T-helper 9 cell (primary cell): ENCODE measurements around the gene HFM1.
"Not testable (repeated sequence)": the region's sequence is repeated elsewhere in the genome, so short reads cannot be mapped to it uniquely, and the experiment has no call there.

ENCODE experiments used
- DNase-seq: peaks from one replicate; pipeline ENCODE4 v3.0.0-alpha.2; 2020
- total RNA-seq, 2 donors: gene quantifications; one replicate each; lab custom pipeline; 2026; lab: John Stamatoyannopoulos, UW

Gene HFM1, protein sequence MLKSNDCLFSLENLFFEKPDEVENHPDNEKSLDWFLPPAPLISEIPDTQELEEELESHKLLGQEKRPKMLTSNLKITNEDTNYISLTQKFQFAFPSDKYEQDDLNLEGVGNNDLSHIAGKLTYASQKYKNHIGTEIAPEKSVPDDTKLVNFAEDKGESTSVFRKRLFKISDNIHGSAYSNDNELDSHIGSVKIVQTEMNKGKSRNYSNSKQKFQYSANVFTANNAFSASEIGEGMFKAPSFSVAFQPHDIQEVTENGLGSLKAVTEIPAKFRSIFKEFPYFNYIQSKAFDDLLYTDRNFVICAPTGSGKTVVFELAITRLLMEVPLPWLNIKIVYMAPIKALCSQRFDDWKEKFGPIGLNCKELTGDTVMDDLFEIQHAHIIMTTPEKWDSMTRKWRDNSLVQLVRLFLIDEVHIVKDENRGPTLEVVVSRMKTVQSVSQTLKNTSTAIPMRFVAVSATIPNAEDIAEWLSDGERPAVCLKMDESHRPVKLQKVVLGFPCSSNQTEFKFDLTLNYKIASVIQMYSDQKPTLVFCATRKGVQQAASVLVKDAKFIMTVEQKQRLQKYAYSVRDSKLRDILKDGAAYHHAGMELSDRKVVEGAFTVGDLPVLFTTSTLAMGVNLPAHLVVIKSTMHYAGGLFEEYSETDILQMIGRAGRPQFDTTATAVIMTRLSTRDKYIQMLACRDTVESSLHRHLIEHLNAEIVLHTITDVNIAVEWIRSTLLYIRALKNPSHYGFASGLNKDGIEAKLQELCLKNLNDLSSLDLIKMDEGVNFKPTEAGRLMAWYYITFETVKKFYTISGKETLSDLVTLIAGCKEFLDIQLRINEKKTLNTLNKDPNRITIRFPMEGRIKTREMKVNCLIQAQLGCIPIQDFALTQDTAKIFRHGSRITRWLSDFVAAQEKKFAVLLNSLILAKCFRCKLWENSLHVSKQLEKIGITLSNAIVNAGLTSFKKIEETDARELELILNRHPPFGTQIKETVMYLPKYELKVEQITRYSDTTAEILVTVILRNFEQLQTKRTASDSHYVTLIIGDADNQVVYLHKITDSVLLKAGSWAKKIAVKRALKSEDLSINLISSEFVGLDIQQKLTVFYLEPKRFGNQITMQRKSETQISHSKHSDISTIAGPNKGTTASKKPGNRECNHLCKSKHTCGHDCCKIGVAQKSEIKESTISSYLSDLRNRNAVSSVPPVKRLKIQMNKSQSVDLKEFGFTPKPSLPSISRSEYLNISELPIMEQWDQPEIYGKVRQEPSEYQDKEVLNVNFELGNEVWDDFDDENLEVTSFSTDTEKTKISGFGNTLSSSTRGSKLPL (N-terminal part only)
- total RNA-seq: 0 to 0.07 reads per million in 2 donors

DNA sequence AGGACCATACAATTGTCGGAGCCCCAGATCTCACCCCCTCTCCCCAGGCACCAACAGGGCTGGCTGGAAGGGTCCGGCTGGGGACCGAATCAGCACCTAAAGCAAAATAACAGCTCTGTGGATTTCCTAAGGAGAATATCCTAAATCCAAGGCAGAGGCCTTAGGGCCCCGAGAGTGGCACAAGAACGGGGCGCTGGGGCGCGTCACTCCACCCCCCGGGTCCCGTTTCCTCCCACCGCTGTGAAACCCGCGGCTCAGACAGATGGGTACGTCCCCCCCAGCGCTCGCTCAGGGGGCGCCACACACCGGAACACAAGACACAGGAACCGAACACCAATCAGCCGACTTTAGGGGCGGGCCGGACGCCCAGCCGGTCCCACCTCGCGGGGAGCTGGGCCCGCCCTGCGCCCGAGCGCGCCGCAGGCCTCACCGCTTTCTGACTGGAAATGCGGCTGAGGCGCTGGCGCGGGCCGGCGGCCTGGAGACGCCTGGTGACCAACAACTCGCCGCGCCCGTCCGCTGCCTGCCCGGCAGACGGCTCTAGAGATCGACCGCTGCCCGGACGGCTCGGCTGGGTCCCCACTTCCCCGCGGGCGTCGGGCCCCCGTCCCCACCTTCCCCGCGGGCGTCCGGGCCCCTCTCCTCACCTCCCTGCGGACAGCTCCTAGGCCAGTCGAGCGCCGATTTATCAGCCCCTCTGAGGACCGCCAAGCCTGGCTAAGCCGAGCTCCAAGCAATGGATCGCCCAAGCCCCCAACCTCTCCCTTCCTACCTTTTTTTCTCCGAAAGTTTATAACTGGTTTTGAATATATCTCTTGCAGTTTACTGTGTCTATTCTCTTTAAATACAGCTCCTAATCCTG, at the start of gene HFM1:
Gene HFM1 (minus strand): TSS at position 687 of the 862 bp plus-strand sequence. CDS start 3,755 bp downstream, outside the sequence.
- no peak for DNase-seq

DNA sequence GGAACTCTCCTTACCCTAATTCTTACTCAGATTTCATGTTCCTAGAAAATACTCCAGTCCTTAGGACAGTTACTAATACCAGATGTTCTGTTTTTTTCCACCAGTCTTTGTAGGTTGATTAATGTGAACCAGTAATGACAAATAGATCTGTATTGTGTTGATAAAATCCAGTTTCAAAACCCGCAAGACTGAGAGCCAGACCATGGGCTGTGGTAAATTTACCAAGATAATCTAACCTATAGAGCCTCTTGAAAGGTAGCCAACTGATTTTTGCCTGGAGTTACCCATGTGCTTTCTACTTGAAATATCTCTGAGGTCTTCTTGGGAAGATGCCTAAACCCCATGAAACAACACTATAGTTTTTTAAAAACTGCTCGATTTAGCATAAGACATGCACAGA, 49.5 kb upstream of the HFM1 start:
- no peak for DNase-seq

DNA sequence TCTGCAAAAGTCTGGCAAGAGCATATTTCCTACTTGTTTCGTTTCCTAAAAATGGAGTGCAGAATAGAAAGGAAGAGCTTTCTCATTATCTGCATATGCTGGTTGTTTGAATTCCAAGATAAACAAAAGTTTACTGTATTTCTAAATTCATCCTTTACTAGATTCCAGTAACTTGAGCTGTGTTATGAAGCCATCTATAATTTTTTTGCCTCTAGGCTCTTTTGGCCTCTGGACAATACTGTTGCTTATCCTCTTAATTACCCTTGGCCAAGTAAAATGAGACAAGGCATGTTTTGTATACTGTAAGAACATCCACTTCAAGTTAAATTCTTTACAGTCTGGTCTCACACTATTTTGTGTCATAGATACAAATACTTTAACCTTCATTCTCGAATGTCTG, 45.6 kb upstream of the HFM1 start:
- no peak for DNase-seq

DNA sequence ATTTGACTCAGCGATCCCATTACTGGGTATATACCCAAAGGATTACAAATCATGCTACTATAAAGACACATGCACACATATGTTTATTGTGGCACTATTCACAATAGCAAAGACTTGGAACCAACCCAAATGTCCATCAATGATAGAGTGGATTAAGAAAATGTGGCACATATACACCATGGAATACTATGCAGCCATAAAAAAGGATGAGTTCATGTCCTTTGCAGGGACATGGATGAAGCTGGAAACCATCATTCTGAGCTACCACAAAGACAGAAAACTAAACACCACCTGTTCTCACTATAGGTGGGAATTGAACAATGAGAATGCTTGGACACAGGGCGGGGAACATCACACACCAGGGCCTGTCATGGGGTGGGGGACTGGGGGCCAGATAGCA, 43.1 kb upstream of the HFM1 start:
- not testable (repeated sequence) for DNase-seq

DNA sequence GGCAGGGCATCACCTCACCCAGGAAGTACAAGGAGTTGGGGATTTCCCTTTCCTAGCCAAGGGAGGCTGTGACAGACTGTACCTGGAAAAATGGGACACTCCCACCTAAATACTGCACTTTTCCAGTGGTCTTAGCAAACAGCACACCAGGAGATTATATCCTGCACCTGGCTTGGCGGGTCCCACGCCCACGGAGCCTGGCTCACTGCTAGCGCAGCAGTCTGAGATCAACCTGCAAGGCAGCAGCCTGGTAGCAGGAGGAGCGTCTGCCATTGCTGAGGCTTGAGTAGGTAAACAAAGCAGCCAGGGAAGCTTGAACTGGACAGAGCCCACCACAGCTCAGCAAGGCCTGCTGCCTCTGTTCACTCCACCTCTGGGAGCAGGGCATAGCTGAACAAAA, 37.3 kb upstream of the HFM1 start:
- not testable (repeated sequence) for DNase-seq

DNA sequence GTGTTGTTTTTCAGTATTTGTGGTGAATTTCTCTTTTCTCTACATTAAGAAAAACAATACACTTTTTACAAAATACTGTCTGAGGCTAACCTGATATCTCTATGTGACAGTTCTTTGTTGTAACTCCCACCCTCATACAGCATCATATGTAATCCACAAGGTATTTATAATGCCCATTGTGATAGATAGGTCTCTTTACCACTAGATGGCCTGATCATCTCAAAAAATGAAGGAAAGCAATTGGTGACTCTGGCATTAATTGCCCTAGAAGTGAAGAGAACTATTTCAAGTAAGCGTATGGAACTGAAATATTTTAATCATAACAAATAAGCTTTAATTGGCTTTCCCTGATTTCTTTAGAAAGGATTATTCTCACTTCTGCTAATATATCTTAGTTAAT, 36.2 kb upstream of the HFM1 start:
- DNase-seq: no peak

DNA sequence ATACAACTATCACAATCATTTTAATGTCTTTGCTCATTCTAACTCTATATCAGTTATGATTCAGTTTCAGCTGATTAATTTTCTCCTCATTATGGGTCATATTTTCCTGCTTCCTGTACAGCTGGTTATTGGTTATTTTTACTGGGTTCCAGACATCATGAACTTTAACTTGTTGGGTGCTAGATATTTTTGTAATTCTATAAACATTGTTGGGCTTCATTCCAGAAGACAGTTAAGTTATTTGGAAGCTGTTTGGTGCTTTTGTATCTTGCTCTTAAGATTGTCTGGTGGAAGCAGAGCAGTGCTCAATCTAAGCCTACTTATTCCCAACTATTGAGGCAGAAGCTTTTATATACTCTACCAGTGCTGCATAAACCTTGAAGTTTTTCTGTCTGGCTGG, 34.4 kb upstream of the HFM1 start:
- no peak for DNase-seq

DNA sequence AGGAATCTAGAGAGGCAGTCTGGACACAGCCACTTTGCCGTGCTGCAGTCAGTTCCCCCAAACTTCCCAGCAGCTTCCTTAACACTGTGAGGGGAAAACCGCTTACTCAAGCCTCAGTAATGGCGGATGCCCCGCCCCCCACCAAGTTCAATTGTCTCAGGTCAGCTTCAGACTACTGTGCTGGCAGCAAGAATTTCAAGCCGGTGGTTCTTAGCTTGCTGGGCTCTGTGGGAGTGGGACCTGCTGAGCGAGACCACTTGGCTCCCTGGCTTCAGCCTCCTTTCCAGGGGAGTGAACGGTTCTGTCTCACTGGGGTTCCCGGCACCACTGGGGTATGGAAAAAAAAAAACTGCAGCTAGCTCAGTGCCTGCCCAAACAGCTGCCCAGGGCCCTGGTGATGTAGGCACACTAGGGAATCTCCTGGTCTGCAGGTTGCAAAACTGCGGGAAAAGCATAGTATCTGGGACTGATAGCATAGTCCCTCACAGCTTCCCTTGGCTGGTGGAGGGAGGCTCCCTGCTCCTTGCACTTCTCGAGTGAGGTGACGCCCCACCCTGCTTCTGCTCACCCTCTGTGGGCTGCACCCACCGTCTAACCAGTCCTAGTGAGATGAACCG, 23.7 kb upstream of the HFM1 start:
- no peak for DNase-seq

DNA sequence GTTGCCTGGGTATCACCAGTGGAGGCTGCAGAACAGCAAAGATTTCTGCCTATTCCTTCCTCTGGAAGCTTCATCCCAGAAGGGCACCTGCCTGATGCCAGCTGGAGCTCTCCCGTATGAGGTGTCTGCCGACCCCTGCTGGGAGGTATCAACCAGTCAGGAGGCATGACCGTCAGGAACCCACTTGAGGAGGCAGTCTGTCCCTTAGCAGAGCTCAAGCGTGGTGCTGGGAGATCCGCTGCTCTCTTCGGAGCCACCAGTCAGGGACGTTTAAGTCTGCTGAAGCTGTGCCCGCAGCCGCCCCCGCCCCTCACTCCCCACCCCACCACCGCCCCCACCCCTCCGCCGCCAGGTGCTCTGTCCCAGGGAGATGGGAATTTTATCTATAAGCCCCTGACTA, 23.1 kb upstream of the HFM1 start:
- DNase-seq: no peak

DNA sequence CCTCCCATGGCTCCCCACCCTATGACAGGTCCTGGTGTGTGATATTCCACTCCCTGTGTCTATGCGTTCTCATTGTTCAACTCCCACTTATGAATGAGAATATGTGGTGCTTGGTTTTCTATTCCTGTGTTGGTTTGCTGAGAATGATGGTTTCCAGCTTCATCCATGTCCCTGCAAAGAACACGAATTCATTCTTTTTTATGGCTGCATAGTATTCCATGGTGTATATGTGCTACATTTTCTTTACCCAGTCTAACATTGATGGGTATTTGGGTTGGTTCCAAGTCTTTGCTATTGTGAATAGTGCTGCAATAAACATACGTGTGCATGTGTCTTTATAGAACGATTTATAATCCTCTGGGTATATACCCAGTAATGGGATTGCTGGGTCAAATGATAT, 17.9 kb upstream of the HFM1 start:
- DNase-seq: not testable (repeated sequence)

DNA sequence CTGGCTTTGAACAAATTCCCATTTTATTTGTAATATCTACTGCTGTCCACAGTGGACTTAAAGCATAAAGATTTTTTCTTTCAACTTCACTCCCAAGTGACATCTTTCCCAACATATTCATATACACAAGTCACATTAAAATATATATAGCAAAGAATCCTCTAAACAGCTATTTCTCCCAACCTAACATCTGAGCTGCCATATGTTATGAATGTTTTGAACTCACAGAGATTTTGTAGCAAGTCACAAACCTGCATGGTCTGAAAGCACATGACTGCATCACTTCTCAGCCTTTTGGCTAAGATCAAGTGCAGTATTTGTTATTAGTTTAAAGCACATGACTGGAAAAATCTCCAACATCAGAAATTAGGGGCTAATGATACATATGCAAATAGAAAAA, 7.7 kb upstream of the HFM1 start:
- no peak for DNase-seq

DNA sequence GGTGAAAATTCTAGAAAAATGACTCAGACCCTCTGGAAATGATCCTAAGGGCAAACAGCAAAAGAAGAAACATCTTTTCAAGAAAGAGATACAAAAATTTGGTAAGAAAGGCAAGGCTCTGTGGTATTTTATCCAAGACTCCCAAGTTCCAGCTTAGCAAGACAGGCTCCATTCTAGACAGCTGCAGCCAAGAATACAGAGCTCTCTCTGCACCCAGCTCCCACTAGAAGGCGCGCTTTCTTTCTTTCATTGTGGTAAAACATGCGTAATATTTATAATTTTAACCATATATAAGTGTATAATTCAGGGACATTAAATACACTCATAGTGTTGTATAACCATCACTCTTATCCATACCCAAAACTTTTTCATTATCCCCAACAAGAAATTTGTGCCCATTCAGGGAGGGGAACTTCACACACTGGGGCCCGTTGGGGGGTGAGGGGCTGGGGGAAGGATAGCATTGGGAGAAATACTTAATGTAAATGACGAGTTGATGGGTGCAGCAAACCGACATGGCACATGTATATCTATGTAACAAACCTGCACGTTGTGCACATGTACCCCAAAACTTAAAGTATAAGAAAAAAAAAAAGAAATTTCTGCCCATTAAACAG, 2.2 kb upstream of the HFM1 start:
- no peak for DNase-seq

DNA sequence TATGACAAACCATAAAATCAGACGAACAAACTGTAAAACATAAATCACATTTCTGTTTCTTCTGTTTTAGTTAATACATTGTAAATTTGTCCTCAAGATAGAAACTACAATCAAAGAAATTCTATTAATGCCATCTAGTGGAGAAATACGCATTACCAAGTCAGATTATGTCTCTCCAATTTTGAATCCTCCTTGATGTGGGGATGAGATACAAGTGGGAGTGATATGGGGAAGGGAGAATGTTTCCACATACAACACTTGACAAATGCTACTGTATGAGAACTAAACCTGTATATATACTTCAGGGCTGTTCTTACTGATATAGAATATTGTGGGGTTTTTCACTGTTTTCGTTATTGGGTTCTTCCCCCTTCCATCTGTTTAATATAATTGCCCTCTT, 2.6 kb downstream of the HFM1 start:
- DNase-seq: no peak

DNA sequence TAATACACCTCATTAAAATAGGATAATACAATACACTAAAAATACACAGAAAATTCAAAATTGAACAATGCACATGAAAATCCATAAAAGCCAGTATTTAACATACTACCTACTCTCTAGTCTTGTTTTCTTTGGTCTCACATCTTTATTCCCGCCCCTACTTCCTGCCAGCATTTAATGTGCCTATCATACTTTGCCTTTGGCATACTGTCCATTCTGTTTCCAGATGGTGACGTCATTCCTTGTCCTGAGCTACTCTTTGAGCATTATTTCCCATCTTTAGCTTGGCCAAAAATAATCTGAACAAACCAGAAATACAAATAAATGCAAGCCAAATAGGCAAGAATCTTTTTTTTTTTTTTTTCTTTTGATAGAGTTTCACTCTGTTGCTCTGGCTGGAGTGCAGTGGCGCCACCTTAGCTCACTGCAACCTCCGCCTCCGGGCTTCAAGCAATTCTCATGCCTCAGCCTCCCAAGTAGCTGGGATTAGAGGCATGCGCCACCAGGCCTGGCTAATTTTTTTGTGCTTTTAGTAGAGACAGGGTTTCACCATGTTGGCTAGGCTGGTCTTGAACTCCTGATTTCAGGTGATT, 4.4 kb downstream of the HFM1 start:
- DNase-seq: no peak

DNA sequence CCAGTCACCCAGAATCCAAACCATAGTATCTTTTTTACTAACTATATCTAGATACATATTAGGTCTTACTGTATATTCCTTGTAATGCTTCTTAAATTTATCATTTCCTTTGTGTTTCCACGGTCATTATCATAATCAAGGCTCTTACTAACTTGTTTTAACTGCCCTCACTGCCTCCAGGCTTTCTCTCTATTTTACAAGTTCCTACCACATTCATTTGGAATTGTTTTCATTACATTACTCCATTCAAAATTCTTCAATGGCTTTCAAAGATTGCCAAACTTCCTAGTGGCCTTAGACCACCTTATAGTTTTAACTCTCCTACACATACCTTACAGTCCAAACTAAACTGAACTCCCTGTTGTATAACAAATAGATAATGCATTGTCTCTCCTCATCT, 6.3 kb downstream of the HFM1 start:
- no peak for DNase-seq

DNA sequence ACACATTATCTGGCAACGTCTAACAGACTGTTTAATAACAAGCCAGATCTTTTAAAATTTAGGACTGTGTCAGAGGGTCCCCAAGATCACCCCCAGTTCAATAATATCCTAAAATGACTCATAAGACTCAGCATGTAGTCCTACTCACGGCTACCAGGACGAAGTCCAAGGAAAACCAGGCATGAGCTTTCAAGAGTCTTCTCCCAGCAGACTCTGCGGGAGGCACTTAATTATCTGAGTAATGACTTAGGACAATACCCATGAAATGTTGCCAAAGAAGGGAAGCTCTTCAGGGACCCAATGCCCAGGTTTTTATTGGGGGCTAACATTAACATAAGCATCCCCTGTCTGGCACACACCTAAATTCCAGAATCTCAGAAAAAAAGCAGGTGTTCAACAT, 7.0 kb downstream of the HFM1 start:
- DNase-seq: no peak

DNA sequence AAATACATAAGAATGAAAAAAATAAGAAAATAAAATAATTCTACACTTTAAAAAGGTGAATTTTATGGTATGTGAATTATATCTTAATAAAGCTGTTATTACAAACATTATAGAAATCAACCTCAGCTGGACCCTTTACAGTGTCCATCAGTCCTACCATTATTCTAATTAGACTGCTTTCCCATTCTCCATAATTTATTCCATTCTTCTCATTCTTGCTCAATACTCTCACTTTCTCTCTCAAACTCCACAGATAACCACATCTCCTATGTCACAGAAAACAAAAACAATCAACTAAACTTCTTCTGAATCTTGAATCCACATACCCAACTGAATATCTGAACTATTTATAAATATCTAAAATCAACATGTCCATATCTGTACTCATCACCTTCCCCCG, 11.6 kb downstream of the HFM1 start:
- no peak for DNase-seq

DNA sequence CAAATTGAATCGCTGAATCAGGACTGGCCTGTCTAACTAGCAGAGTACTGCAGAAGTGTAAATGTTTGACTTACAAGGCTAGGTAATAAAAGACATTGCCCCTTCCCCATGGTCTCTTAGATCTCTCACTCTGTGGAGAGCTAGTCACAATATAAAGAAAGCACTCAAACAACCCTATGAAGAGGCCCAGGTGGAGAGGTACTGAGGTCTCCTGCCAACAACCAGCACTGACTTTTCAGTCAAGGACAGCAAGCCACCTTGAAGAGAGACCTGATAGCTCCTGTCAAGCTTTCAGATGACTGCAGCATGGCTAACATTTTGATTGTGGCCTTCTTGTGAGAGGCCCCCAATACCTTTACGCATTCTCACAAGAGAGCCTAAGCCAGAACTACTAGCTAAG, 18.5 kb downstream of the HFM1 start:
- no peak for DNase-seq

DNA sequence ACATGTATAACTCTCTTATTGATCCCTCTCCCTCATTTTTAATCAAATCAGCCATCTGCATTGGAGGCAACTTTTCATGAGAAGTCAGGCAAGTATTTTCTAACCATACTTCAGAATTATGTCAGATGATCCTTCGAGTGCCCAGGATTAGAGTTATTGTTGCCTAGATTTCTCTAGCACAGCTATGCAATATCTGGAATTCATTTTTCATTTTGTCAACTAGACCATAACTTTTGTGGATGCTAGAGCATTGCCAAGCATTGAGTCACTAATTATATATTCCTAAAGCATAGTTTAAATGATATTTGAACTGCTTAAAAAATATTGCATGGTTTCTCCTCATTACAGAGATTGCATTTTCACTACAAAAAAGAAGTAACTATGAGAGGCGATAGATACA, 21.2 kb downstream of the HFM1 start:
- DNase-seq: no peak

DNA sequence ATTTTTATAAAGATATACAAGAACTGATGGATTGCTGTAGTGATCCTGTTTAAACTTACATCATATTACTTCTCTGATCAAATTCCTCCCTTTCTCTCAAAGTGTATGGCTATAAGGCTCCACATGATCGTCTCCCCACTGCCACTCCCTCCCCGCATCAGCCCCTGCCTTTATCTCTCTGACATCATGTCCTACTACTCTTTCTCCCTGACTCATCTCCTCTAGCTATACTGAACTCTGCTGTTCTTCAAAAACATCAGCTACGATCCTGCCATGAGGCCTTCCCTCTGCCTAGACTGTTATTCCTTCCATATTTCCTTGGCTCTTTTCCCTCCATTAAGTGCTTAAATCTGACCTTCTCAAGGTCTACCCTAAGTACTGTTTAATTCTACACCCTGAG, 22.8 kb downstream of the HFM1 start:
- no peak for DNase-seq

DNA sequence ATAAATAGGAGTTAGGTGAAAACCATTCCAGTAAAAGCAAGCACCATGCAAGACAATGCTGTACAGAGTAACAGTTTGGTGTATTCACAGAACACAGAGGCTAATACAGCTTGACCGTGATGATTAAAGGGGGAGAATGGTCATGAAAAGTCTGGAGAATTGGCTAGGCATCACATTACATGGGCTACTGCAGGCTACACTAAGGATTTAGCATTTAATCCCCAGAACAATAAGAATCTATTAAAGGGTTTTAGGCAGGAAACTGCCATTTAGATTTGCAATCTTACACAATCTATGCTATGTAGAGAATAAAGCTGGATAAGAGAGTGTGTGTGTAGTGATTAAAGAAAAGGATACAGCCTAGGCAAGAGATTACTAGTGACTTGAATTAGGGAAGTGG, 30.6 kb downstream of the HFM1 start:
- no peak for DNase-seq
